DMS153 treated with DMSO at 0.1 percent for 48 hours (cell line): Measurements from ENCODE around the gene POLDIP3.
"Not testable (repeated sequence)": the region's sequence is repeated elsewhere in the genome, so short reads cannot be mapped to it uniquely, and the experiment has no call there.

ENCODE experiments used
- DNase-seq: peaks from one replicate; lab custom pipeline; 2025; ENCODE audit not compliant: unreplicated experiment; lab: John Stamatoyannopoulos, UW

Gene POLDIP3

DNA sequence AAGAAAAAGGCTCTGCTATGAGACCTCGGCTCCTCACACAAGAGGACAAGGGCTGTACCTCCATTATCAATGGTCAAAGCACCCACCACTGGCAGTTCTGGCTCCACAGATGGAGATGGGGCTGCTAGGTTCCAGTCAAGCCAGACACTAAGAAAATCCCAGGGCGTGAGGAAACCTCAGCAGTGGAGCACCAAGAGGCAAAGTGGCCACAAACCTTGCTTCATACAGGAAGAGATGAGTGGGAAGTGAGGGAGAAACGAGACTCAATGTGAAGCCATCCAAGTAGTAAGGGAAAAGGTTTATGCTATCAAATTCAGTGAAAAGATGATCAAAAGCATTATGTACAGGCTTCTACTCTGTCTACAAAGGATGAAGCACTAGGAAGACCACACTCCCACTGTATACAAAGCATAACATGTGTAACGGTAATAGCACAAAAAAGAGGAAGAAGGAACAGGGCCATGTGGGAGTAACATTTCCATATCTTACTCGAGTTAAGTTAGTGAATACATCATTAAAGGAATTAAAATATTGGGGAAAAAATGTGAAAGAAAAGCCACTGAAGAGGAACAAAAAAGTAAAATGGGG lies 27.0 kb downstream of the POLDIP3 start:
- DNase-seq, result no peak

GRCh38 chr22:42586381-42586780 lies 28.3 kb downstream of the POLDIP3 start:
- DNase-seq, result no peak

GRCh38 chr22:42585096-42585495 lies 29.6 kb downstream of the POLDIP3 start:
- no peak for DNase-seq

DNA sequence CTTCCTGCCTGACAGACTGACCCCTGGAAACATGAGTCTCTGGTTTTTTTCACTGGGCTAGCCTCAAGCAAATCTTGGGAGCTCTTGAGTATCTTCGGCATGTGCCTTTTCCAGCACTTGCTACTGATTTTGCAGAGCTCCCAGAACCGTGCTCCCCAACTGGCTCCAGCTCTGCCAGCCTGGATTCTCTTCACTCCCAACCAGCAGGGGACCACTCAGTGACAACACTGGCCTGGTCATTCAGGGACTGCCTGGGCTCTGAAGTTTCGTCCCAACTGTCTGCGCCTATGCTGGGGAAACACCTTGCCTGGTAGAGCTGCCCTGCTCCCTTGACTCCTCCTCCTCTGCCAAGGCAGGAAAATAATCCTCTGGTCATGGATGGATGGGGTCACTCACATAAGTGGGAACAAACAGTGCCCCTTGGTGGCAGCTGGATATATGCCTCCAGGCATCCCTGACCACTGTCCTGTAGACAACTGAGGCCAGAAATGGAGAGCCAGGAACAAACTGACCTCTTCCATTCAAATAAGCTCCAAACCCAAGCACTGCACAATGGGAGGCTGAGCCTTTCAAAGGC lies 30.2 kb downstream of the POLDIP3 start:
- DNase-seq, result no peak

DNA sequence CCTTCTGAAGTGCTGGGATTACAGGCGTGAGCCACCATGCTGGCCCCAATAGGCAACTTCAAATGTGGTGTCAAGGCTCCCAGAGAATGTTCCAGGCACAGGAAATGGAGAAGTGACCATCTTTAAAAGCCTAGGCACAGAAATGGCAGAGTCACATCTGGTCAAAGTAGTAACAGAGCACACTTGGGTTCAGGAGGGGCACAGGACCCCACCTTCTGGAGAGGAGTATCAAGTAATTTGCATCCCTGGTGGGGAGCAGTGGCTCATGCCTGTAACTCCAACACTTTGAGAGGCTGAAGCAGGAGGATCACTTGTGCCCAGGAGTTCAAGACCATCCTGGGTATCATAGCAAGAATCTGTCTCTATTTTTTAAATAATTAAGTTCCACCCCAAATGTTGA lies 31.7 kb downstream of the POLDIP3 start:
- no peak for DNase-seq

DNA sequence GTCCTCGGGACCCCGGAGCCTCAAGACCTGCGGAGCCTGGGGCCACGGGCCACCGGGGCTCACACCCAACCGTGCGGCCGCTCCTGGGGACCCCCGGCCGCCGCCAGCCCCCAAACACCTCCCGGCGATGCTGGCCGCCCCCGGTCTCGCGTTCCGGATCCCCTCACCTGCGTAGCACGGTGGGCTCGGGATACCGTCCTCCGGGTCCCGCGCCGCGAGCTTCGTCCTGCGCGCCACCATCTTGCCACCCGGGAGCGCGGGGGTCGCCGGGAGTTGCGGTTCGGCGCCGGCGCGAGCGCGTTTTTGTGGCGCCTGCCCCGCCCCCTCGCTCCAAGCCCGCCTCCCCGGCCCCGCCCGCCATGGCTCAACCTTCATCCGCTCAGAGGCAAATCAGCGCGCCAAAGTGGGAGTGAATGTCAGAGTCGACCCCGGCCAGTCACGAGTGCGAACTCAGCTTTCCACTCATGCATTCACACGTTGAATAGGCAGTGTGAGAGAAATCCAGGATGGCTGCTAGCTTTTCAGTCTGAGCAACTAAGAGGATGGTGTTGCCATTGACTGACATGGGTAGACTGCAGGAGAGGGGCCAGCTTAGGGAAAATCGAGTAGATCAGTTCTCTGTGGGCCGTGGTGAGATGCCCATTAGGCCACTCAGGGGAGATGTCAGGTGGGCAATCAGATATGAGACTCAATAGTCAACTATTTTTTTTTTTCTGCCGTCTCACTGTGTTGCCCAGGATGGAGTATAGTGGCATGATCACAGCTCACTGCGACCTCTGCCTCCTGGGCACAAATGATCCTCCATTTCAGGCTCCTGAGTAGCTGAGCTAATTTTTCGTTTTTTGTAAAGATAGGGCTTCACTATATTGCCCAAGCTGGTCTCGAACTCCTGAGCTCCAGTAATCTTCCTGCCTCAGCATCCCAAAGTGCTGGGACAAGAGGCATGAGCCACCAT lies 32.6 kb downstream of the POLDIP3 start:
- peak; percentile 66 for DNase-seq

GRCh38 chr22:42581194-42581761 lies 33.4 kb downstream of the POLDIP3 start:
- not testable (repeated sequence) for DNase-seq

DNA sequence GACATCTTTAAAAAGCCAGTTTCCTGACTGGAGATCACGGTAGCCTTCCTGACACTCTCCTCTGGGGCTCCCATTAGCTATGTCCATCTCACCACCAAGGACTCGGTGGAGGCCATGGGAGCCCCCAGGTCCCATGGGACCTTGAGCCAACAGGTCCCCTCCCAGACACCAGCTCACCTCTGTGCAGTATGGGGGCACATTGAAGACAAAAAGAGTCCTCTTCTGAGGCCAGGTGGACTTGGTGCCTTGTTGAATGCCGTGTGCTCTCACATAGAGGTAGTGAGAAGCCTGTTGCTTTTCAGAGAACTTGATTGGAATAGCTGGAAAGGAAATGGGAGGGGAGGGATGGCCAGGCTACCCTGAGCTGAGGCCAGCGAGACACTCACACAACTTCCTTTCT lies 34.6 kb downstream of the POLDIP3 start:
- not testable (repeated sequence) for DNase-seq

DNA sequence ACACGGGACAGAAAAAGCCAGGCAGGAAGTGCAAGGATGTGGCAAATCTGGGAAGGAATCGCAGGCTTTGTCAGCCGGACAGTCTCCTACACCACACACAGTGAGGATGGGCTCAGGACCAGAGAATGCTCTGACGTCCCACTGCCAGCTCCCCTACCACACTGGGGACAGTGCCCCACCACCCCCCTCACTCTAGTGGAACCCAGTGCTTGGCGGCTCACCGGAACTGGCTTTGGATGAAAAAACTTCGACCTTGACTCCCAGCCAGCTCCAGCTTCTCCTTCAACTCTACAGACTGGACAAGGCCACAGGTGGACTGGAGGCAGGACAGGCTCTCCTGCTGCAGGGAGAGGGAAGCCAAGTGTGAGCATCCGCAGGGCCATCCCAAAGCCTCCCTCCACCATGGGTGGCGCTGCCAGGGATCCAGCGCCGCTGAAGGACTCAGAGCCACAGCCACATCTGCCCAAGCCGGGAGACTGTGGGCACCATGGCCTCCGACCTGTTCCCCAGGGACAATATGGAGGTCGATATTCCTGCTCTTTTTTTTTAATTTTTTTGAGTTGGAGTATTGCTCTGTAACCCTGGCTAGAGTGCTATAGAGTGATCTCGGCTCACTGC lies 37.0 kb downstream of the POLDIP3 start:
- no peak for DNase-seq

DNA sequence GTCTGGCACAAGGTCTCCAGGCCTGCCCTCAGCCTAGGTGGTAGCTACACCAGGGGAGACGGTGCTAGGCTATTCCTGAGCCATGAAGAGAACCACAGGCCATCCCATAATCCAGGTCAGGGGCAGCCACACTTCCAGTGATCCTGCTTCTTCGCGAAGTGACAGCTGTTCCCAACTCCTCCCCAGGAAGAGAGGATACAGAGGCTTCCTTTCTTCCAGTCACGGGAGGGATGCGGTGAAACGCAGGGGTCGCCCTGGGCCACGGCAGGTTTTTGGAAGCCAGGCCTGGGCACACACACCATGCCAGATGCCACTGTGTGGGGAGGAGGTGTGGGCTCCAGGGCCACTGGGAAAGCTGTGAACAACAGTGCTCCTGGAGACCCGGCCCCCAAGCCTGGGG lies 37.5 kb downstream of the POLDIP3 start:
- DNase-seq, result not testable (repeated sequence)

DNA sequence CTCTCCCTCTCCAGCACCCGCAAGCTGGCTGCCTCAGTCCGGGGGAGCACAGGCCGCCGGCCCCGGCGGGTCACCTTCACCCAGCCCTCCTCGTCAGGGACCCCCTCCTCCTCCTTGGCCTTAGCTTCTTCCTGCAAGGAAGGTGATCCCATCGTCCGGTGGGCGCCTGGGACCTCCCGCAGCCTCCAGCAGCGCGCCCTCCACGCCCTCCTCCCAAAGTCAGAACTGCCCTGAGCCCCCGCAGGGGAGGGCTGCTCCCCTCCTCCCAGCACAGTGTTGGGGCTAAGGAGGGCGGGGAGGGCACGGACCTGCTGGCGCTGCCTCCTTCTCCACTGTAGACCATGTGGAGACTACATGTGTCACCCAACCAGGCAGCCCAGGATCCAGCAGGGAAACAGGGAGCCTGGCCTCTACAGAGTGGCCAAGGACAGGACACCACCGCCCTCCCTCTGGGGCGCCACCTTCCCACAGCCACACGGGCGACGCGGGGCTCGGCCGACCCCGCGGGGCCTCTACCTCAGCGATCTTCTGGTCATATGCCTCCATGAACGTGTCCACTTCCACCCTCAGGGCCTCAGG lies 38.6 kb downstream of the POLDIP3 start:
- not testable (repeated sequence) for DNase-seq

DNA sequence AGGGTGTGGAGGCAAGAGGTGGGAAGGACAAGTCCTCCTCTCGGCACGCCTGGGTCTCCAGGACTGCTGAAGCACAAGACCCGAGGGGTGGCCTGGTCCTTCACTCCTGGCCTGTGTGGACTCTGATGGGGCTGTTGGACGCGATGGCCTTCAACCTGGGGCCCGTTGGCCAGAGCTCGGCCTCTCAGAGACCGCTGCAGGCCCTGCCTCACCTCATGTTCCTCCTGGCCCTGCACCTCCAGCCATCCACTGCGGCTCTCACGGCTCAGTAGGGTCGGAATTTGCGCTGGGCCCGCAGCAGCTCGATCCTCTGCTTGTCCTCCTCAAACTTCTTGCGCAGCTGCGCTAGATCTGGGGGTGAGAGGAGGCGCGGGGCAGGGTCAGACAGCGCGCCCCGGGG lies 40.2 kb downstream of the POLDIP3 start:
- DNase-seq, result not testable (repeated sequence)

- DNase-seq, result not testable (repeated sequence)
Measured at GRCh38 chr22:42574046-42574445, 40.6 kb downstream of the POLDIP3 start.

DNA sequence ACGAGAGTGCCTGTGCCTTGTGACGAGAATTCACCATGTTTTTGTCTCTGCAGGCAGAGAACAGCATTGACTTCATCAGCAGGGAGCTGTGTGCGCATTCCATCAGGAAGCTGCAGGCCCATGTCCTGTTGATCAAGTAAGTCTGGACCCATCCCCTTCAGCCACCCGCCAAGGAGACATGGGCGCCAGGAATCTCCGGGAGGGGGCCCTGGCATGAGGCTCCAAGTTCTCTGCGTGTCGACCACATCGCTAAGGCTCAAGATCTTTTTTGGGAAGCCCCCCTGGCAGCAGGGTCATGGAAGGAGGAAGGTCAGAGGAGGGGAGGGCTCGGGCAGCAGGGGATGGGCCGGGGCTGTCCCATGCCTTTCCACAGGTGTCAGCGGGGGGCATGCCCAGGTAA lies 43.6 kb downstream of the POLDIP3 start:
- not testable (repeated sequence) for DNase-seq

GRCh38 chr22:42570580-42570979 lies 44.1 kb downstream of the POLDIP3 start:
- not testable (repeated sequence) for DNase-seq

DNA sequence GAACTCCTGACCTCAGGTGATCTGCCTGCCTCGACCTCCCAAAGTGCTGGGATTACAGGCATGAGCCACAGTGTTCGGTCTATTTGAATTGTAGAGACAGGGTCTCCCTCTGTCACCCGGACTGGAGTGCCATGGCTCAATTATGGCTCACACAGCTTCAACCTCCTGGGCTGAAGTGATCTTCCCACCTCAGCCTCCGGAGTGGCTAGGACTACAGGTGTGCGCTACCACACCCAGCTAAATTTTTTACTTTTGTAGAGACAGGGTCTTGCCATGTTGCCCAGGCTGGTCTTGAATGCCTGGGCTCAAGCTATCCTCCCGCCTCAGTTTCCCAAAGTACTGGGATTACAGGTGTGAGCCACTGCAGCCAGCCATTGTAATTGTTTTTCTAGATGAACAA lies 46.7 kb downstream of the POLDIP3 start:
- not testable (repeated sequence) for DNase-seq

DNA sequence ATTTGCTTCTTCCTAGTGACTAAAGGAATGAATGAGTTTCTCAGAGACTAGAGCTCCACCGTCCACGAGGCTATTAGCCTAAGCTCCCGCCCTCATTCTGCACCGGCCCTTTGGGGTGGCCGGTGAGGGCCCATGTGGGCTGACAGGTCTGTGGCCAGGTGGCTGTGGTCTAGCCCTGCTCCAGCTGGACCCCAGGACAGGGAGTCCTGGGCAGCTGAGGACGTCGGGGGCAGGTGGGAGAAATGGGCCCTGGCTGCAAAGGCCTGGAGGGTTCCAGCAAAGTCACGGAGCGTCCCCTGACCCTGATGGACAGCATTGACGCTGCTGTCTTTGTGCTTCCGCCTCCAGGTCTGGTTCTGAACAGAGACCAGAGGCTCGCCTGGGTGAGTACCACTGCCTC lies 48.7 kb downstream of the POLDIP3 start:
- DNase-seq, result no peak

GRCh38 chr22:42564699-42565098 lies 50.0 kb downstream of the POLDIP3 start:
- DNase-seq, result no peak

- not testable (repeated sequence) for DNase-seq
Measured at GRCh38 chr22:42563943-42564342, 50.7 kb downstream of the POLDIP3 start.

- DNase-seq, result no peak
Measured at GRCh38 chr22:42562684-42563083, 52.0 kb downstream of the POLDIP3 start.

DNA sequence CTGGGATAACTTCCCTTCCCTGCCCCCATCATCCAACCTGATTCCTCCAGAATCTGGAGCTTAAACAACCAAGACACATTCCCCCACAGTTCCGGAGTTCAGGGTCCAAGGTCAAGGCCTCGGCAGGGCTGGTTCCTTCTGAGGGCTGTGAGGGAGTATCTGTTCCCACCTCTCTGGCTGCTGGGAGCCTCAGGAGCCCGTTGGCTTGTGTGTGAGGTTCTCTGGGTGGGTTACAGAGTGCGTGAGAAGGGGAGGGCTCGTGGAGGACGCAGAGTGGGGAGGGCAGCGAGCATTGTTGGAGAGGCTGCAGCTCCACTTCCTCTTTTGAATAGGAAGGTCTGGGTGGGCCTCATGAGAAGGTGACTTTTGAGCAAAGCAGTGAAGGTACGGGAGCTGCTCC lies 52.4 kb downstream of the POLDIP3 start:
- no peak for DNase-seq
